Measurements from ENCODE around the gene NLRC5. TPM values are rescaled to one million over a fixed set of nuclear protein-coding genes. Genes with fewer than 3 reads are reported as not detected.

Gene NLRC5
- total RNA-seq, 1 donor from 2014 or later, result 44.9 TPM

GRCh38 chr16:57091975-57092785 lies 102.8 kb downstream of the NLRC5 start, which contains the start of gene CPNE2:
TSS of gene CPNE2 (plus strand) at chr16:57092583. CDS start at chr16:57110743, 18,160 bp downstream.
- intact Hi-C loops (cut with DNase I), result no loop called here
- TF ChIP-seq CTCF (IDR thresholded peaks at IDR 0.05), result no peak
- Histone ChIP-seq H3K27me3 (no peaks in the 10 kb centered on the region), H3K27ac (peak within 1 kb of the TSS; percentile 84), H3K4me1 (peaks cover 31% of the 10 kb centered on the region), H3K36me3 (no peaks in the 10 kb centered on the region), H3K4me3 (peak within 1 kb of the TSS; percentile 81), H3K9me3 (no peaks in the 10 kb centered on the region)
- DNase-seq (peak; percentile 90), ATAC-seq (peak; percentile 87)

GRCh38 chr16:57092786-57093411 lies 103.5 kb downstream of the NLRC5 start:
- DNase-seq, result peak; percentile 84
- Histone ChIP-seq H3K27ac (peak overlapping the region; percentile 83), H3K4me3 (peak overlapping the region; percentile 81), H3K27me3 (no peaks in the 10 kb centered on the region), H3K9me3 (no peaks in the 10 kb centered on the region), H3K4me1 (peaks cover 31% of the 10 kb centered on the region), H3K36me3 (no peaks in the 10 kb centered on the region)
- intact Hi-C loops (cut with DNase I), result no loop called here
- ATAC-seq, result peak; percentile 65
- peak; percentile 70 for TF ChIP-seq CTCF (IDR thresholded peaks at IDR 0.05)

GRCh38 chr16:57093666-57094564 lies 104.6 kb downstream of the NLRC5 start:
- H3K36me3 ChIP-seq, result no peaks in the 10 kb centered on the region
- peaks cover 31% of the 10 kb centered on the region for H3K4me1 ChIP-seq
- TF ChIP-seq CTCF (IDR thresholded peaks at IDR 0.05), result no peak
- peak overlapping the region; percentile 83 for H3K27ac ChIP-seq
- no peaks in the 10 kb centered on the region for H3K27me3 ChIP-seq
- no peaks in the 10 kb centered on the region for H3K9me3 ChIP-seq
- no peak for ATAC-seq
- DNase-seq, result no peak
- H3K4me3 ChIP-seq, result peak overlapping the region; percentile 81
- intact Hi-C loops (cut with DNase I), result no loop called here

- Histone ChIP-seq H3K9me3 (no peaks in the 10 kb centered on the region), H3K4me1 (peaks cover 36% of the 10 kb centered on the region), H3K27me3 (no peaks in the 10 kb centered on the region), H3K4me3 (no peak overlapping the region), H3K27ac (no peak overlapping the region), H3K36me3 (no peaks in the 10 kb centered on the region)
- no peak for TF ChIP-seq CTCF (IDR thresholded peaks at IDR 0.05)
- intact Hi-C loops (cut with DNase I), result no loop called here
- ATAC-seq (no peak), DNase-seq (no peak)
Measured at GRCh38 chr16:57094911-57095310, 105.6 kb downstream of the NLRC5 start.

GRCh38 chr16:57096192-57096591 lies 106.8 kb downstream of the NLRC5 start:
- no peaks in the 10 kb centered on the region for H3K36me3 ChIP-seq
- no peak for TF ChIP-seq CTCF (IDR thresholded peaks at IDR 0.05)
- DNase-seq (no peak), ATAC-seq (no peak)
- no peaks in the 10 kb centered on the region for H3K27me3 ChIP-seq
- no peak overlapping the region for H3K27ac ChIP-seq
- H3K4me3 ChIP-seq, result no peak overlapping the region
- peaks cover 30% of the 10 kb centered on the region for H3K4me1 ChIP-seq
- H3K9me3 ChIP-seq, result no peaks in the 10 kb centered on the region
- intact Hi-C loops (cut with DNase I), result no loop called here
